CD4-positive, alpha-beta T cell treated with Interferon alpha-2 for 1 hour (primary cell): ENCODE results near the gene SCFD1.
"Not testable (repeated sequence)": the region's sequence is repeated elsewhere in the genome, so short reads cannot be mapped to it uniquely, and the experiment has no call there.

ENCODE experiments used
- DNase-seq, 2 donors: peaks; one replicate each; pipeline ENCODE4 v3.0.0-alpha.2; 2020 to 2022

Gene SCFD1

DNA sequence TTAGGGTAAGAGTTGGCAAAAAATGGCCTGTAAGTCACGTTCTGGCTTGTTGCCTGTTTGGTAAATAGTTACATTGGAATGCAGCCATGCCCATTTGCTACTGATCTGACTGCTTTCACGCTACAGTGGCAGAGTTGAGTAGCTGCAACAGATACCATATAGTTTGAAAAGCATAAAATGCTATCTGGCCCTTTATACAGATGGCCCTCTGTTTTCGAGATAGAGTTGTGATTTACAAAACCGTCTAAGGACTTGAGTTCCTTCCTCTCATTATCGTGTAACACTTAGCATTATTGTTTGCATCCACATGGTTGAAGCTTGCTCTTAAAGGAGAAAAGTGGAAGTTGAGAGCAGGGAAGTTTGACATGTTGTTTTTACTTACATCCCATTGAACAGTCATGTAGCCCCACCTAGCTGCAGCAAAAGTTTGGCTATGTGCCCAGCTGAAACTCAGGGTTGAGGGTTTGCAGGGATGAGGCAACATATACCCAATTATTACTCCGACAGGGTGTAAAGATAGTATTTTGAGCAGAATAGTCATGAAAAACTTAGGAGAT, 11.3 kb upstream of the SCFD1 start:
- peak; percentile 41 to 46 for DNase-seq

GRCh38 chr14:30614155-30614554, 8.0 kb upstream of the SCFD1 start:
- no peak for DNase-seq

GRCh38 chr14:30620178-30620577, 1.9 kb upstream of the SCFD1 start:
- no peak for DNase-seq

- peak in 1 of 2 donors; percentile 16 for DNase-seq
Measured at GRCh38 chr14:30621354-30621939, 672 bp upstream of the SCFD1 start.

DNA sequence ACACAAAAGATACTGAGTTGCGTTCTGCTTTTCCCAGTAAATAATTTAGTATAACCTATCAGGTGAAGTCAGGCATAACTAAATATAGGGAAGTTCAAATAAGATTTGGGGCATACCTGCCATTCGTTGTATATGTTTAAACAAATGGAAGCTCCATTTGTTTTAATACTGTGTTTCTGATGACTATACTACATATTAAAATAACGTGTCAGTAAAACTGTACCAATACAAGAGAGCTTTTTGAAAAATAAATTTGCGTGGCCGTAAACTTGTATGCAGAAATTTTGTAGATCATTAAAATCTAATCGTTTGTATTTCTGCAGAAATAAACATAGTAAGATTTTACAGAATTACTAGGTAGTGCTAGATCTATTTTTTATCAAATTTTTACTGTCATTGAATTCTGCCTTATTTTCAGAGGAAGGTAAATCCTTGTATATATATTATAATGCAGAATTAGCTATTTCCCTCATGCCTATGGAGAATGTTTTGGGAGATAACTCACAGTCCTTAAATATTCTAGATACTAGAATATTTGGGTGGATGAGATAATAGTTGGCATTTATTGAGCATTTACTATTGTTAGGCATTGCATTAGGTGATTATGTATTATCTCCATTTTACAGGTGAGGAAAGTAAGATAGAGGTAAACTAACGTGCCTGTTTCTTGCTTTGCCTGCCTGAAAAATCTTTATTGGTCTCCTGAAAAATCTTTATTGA, 1.5 kb downstream of the SCFD1 start:
- no peak for DNase-seq

- DNase-seq: no peak
Measured at GRCh38 chr14:30624132-30624423, 2.0 kb downstream of the SCFD1 start.

GRCh38 chr14:30625533-30625932, 3.4 kb downstream of the SCFD1 start:
- DNase-seq: no peak

DNA sequence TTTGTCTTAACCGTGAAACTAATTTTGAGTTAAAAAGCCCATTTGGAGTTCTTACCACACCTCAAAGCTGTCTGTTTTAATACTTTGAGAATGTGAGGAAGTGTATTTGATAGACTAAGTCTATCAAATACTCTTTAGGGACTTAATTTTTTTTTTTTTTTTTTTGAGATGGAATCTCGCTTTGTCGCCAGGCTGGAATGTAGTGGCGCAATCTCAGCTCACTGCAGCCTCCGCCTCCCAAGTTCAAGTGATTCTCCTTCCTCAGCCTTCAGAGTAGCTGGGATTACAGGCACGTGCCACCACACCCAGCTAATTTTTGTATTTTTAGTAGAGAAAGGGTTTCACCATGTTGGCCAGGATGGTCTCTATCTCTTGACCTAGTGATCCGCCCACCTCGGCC, 7.3 kb downstream of the SCFD1 start:
- not testable (repeated sequence) for DNase-seq

DNA sequence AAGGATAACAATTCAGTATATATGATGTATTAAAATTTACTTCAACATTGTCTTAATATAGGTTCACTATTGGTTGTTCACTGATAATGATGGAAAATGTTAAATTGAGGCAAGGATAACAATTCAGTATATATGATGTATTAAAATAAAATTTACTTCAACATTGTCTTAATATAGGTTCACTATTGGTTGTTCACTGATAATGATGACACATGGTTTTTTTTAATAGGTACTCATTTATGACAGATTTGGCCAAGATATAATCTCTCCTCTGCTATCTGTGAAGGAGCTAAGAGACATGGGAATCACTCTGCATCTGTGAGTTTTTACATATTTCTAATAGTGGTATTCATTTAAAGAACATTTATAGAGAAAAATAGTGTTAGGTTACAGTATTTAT, 8.1 kb downstream of the SCFD1 start:
- DNase-seq: no peak

- DNase-seq: no peak
Measured at GRCh38 chr14:30632730-30633129, 10.6 kb downstream of the SCFD1 start.

DNA sequence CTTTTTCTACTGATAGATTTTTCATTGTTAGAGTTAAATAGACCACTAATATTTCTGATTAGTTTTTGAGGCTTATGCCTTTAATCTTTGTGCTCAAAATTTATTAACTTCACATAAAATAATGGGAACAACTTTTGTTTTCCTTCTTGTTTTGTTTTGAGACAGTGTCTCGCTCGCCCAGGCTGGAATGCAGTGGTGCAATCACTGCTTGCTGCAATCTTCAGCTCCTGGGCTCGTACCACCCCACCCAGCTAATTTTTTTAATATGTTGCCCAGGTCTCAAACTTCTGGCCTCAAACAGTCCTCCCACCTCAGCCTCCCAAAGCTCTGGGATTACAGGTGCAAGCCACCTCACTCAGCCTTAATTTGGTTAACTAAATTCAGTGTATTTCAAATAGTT, 16.8 kb downstream of the SCFD1 start:
- DNase-seq: no peak

GRCh38 chr14:30641207-30641606, 19.1 kb downstream of the SCFD1 start:
- DNase-seq: no peak

- not testable (repeated sequence) for DNase-seq
Measured at GRCh38 chr14:30644462-30644861, 22.3 kb downstream of the SCFD1 start.

- DNase-seq: no peak
Measured at GRCh38 chr14:30645600-30645999, 23.5 kb downstream of the SCFD1 start.

DNA sequence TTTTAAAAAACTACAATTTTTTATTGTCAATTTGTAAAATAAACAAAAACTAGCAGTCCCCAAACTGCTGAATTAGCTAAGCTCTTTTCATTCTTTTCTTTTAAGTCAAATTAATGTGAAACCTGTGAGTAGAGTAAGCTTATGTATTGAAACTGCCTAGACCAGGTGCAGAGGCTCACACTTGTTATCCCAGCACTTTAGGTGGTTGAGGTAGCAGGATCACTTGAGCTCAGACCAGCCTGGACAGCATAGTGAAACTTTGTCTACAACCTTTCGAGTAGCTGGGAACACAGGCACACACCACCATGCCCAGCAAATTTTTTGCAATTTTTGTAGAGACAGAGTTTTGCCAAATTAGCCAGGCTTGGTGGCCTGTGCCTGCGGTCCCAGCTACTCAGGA, 26.4 kb downstream of the SCFD1 start:
- no peak for DNase-seq

DNA sequence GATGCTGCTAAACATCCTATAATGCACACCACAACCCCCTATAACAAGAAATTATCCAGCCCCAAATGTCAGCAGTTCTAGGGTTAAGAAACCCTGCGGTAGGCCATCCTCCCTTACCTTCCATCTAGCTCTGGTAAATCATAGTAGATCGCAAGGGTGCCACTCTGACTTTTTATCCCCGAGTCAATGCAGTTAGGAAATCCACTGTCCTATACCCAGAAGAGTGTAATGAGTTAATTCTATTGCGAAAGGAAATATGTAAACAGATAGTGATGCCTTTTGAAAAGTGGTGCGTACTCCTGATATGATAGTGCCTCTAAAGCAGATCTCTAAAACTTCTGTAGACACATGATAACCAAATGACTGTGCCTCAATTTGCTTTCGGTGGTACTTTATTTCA, 29.8 kb downstream of the SCFD1 start:
- DNase-seq: no peak

GRCh38 chr14:30655124-30655523, 33.0 kb downstream of the SCFD1 start:
- DNase-seq: no peak

DNA sequence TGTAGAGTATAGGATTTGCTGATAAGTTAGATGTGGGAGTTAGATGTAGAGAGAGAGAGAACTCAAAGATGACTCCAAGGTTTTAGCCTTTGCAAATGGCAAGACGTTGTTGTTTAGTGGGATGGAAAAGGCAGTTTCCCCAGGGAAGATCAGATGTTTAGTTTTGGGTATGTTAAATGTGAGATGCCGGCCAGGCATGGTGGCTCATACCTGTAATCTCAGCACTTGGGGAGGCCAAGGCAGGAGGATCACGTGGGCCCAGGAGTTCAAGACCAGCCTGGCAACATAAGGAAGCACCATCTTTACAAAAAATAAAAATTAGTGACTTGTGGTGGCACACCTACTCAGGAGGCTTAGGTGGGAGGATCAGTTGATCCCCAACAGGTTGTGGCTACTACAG, 33.5 kb downstream of the SCFD1 start:
- no peak for DNase-seq

DNA sequence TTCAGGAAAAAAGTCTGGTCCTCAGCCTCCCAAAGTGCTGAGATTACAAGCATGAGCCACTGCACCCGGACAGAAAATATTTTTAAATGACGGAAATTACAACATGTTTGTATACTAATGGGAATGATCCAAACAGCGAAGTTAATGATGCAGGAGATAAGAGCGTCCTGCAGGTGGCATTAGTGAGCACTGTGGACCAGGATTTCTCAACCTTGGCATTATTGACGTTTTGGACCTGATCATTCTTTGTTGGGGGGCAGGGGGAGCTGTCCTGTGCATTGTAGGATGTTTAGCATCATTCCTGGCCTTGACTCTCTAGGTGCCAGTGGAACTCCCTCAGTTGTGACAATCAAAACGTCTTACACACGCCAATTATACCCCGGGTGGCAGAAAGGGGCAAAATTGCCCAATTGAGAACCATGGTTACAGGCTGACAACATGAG, 34.1 kb downstream of the SCFD1 start:
- DNase-seq: peak in 1 of 2 donors; percentile 42

GRCh38 chr14:30657050-30657449, 34.9 kb downstream of the SCFD1 start:
- no peak for DNase-seq

DNA sequence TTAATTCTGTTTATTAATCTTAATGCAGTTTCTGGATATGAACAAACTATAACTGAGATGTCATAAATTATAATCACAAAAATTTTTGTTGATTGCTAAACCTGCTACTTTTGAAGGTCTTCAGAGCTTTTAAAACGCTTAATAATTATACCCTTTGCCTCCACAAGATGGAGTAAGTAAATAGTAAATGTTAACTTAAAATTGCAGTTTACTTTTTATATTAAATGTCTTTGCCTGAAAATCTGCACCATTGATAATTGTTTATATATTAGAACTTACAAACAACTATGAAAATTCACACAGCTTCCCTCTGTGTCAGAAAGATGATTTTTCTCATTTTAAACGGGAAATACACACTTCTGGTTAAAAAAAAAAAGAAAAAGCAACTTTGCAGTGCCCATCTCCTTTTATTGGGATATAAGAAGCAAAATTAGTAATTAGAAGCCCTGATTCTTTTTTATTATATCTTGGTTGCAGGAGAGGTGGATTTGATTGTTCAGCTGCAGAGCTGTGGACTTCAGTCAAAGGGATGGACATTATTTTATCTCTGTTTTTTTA, 35.6 kb downstream of the SCFD1 start:
- peak in 1 of 2 donors; percentile 16 for DNase-seq

- no peak for DNase-seq
Measured at GRCh38 chr14:30658645-30659044, 36.5 kb downstream of the SCFD1 start.

DNA sequence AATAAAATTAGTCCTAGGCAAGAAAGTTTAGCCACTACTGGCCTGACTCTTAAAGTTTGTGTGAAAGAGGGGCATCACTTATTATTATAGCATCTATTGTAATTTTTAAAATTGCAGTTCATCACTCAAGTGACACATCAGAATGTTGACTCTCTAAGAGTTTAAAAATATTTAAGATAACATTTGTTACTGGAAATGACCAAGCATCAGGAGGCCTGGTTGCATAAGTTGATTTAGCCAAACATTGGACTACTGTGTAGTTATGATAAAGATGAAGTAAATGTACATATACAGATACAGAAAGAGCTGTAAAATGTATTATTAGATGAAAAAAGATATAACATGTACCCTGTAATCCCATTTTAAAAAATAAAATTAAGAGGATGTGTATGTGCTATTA, 47.5 kb downstream of the SCFD1 start:
- DNase-seq: no peak

DNA sequence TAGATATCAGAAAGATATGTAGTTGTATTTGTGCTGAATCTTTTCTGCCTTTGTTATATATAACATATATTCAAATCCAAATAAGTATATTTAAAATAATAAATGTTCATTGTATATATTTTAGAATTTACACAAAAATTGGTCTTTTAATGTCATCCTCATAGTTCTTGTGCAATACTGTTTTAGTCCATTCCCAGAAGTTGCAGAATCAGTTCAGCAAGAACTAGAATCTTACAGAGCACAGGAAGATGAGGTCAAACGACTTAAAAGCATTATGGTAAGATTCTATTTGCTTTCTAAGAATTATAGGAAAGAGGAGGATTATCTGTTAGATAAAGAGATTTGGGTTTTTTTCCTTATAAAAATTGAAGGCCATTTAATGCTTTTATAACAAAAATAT, 51.0 kb downstream of the SCFD1 start:
- no peak for DNase-seq
